ENCODE data around the gene AP1M1. TPM values are rescaled to one million over a fixed set of nuclear protein-coding genes. Genes with fewer than 3 reads are reported as not detected.

The AP1M1 gene
- polyA plus RNA-seq, 1 donor, result 40.1 TPM

- DNase-seq (ENCODE audit: low read depth), result no peak
Measured at GRCh38 chr19:16232127-16232526, 34.4 kb downstream of the AP1M1 start.

DNA sequence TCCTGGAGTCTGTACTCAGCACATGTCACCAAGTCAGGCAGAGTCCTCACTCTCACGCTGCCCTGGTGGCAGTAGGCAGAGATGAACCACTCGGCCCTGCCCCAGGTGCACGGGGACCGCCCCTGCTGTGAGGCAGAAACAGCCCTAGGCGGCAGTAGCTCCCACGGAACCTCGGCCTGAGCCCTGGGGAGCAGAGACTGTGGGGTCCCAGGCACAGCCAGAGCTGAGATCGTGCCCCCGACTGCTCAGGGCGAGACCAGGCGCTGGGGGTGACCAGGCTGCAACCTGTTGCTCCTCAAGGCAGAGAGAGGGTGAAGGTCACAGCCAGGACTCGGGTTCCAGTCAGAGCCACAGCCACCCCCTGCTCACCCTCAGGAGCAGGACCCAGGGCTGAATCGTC is 34.9 kb downstream of the AP1M1 start:
- DNase-seq (ENCODE audit: low read depth), result no peak

- DNase-seq (ENCODE audit: low read depth), result no peak
Measured at GRCh38 chr19:16233081-16233776, 35.5 kb downstream of the AP1M1 start.

DNA sequence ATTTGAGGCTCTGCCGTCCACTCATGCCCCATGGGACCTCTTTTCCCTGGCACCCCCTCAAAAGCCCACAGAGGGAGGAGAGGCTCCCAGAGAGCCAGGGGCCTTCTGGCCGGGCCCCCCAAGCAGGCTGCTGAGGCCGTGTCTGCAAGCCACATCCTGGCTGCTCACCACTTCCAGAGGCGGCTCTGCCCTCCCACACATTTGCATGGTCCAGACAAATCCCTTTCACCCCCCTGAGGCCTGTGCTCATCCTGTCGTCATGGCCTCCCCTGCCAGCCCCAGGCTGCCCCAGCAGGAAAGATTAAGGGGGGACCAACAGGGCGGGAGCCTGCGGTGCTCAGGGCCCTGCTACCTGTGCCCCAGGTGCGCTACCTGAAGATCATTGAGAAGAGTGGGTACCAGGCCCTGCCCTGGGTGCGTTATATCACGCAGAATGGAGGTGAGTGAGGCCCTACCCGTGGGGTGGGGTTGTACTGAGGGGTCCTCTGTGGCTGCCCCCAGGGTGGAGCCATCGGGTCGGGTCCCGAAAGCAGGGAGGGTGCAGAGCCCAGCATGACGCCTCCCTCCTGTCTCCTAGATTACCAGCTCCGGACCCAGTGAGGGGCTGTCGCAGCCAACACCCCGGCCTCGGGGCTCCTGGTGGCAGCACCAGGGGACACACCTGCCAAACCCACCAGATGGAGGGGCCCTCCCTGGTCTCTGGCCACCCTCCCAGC is 36.3 kb downstream of the AP1M1 start:
- no peak for DNase-seq (ENCODE audit: low read depth)

DNA sequence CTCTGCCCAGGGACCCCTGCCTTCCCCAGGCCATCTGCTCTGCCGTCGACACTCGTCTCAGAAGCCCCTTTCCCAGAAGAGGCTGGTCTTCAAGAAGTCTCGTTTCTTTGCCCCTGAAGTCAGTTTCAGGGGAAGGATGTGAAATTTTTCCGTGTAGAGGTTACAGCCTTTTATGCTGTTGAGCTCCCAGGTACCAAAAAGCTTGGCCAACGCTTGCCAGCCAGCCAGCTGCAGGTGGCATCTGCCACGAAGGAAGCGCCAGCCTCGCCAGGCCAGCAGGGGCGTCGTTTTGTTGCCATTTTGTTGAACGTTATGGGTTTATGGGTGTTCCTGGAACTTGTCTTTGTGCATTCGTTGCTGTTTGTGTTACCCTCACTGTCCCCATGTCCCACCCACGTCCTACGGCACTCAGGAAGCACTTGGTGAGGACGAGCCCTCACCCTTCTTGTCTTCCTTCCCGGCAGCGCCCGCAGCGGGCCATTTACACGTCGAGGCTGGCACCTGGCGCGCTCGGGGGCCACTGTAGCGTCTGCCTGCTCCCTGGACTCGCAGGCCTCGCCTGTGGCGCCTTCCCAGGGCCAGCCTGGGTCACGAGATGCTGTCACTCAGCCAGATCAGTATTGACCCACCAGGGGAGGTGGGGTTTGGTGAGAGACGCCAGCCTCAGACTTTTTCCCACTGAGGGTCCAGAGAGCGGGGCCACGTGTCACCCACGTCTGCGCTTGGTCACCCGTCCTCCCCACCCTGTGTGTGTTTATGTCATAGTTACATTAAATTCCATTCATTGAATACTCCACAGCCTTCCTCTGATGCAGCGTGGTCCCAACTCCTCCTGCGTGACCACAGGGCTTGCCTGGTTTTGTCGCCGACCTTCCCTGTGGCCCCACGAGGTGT is 37.1 kb downstream of the AP1M1 start:
- DNase-seq (ENCODE audit: low read depth), result no peak

GRCh38 chr19:16235811-16236652 is 38.3 kb downstream of the AP1M1 start:
- DNase-seq (ENCODE audit: low read depth), result no peak

- DNase-seq (ENCODE audit: low read depth), result no peak
Measured at GRCh38 chr19:16244091-16244490, 46.4 kb downstream of the AP1M1 start.

DNA sequence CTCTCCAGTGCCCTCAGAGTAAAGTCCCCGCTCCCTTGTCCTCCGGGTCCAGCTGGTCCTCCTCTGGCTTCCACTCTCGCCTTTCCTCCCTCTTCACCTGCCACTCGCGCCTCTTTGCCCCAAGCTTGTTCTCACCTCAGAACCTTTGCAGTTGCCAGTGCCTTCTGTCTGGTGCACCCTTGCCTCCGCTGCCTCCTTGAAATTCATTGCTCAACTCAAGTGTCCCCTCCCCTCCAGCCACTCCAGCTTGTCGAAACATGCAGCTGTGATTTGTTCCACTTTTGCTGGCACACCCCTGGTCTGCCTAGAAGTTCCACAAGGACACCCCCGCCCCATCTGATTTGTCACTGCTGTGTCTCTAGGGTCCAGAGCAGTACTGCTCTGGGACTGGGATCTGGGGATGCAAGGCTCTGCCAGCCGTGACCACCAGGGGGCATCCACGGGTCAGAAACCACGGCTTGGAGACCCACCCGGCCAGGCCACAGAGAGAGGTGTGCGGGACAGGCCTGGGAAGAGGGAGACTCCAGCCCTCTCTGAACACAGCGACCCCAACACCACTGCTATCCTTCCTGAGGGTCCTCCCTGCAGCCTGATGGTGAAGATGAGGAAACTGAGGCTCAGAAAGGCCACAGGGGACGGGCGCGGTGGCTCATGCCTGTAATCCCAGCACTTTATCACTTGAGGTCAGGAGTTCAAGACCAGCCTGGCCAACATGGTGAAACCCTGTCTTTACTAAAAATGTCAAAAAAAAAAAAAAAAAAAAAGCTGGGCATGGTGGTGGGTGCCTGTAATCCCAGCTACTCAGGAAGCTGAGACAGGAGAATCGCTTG is 49.9 kb downstream of the AP1M1 start:
- no peak for DNase-seq (ENCODE audit: low read depth)

- DNase-seq (ENCODE audit: low read depth), result no peak
Measured at GRCh38 chr19:16248380-16249023, 50.8 kb downstream of the AP1M1 start.

DNA sequence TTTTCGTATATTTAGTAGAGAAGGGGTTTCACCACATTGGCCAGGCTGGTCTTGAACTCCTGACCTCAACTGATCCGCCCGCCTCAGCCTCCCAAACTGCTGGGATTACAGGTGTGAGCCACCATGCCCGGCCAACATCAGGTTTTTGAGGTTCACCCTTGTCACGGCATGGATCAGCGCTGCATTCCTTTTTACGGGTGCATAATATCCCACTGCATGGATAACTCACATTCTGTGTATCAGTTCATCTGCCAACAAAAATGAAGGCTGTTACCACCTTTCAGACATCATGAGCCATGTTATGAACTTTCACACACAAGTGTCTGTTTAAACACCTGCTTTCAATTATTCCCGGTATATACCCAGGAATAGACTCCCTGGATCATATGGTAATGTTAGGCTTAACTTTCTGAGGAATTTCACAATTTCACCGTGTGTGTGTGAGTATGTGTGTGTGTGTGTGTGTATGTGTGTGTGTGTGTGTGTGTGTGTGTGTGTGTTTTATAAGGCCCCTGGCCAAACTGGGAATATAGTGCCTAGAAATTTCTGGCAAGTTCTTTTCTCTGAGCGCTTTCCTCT is 52.2 kb downstream of the AP1M1 start:
- DNase-seq (ENCODE audit: low read depth), result no peak

DNA sequence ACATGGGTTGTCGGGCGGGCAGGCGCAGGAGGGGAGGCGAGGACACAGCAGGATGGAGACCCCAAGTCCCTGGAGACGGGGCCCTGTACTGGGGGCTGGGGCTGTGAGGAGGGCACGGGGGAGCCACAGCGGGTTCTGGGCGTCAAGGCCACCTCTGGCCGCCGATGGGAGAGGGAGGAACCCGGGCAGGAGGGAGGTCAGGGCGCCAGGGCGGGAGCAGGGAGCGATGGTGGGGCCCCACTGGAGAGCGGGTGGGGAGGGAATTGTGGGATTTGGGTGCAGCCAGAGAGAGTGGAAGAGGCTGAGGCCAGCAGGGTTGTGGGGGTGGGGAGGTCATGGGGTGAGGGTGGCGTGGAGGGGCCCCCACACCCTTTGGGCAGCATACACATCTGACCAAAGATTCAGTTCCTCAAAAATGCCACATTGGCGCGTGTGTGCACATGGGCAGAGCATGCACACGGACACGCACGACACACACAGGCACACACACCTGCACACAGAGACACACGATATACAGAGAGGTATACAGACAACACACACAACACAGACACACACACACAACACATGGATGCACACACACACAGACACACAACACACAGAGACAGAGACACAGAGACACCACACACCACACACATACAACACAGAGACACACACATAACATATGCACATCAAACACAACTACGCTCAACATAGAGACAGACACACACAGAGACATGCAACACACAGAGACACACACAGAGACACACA is 54.9 kb downstream of the AP1M1 start:
- DNase-seq (ENCODE audit: low read depth), result no peak

GRCh38 chr19:16254851-16255408 is 57.2 kb downstream of the AP1M1 start:
- DNase-seq (ENCODE audit: low read depth), result no peak

DNA sequence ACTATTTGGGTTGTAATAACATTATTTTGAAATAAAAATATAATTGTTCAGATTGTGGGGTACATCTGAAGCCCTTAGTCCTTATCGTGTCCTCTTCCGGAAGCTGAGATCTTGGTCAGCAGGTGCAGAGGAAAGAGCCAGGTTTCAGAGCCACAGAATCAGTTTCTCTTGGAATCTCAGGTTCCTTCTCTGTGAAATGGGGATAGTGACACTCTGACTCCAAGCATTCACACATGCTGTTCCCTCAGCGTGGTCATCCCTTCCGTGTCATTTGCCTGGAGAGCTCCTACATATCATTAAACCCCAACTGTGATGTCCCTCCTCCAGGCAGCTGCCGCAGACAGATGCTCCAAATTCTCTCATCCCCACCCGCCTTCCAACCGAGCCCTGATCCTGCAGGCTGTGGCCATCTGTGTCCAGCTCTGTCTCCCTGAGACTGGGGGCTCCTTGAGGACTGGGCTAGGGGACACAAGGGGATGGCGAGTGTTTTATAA is 59.8 kb downstream of the AP1M1 start:
- DNase-seq (ENCODE audit: low read depth), result no peak

- no peak for DNase-seq (ENCODE audit: low read depth)
Measured at GRCh38 chr19:16258440-16258903, 60.8 kb downstream of the AP1M1 start.

- DNase-seq (ENCODE audit: low read depth), result no peak
Measured at GRCh38 chr19:16259385-16260159, 61.9 kb downstream of the AP1M1 start.

GRCh38 chr19:16260160-16260811 is 62.6 kb downstream of the AP1M1 start:
- DNase-seq (ENCODE audit: low read depth), result no peak

DNA sequence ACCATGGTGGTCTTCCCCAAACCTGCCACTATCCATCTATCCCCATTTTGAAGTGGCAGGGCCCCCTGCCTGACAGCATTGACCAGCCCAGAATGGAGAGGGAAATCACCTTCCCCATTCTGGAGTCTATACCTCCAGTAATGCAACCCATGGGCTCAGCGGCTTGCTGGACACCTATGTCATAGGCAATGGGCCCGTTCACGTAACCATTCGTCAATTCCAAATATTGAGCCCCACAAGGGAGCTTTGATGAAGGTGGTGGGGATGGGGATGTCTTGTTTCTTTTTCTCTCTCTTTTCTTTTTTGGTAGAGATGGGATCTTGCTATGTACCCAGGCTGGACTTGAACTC is 63.1 kb downstream of the AP1M1 start:
- DNase-seq (ENCODE audit: low read depth), result no peak

All from forelimb muscle (tissue), 1 donor.